SK-N-MC (cell line): ENCODE results near the gene SLC35F1.

Source experiments
- EZH2 ChIP-seq: fragments of 200-600 bp; sonication (generic); IDR thresholded peaks from one replicate; pipeline ENCODE4 v1.6.1; 2017; ENCODE audit warnings: antibody characterized with exemption
- POLR2AphosphoS5 ChIP-seq: IDR thresholded peaks from 2 replicates; pipeline ENCODE4 v1.6.1; 2012; ENCODE audit warnings: mild to moderate bottlenecking, low read depth, low read length, borderline replicate concordance

GRCh38 chr6:118023771-118024170 is 116.7 kb downstream of the SLC35F1 start:
- TF ChIP-seq POLR2AphosphoS5 (no peak), EZH2 (no peak)
